ENCODE data around the gene BTBD9. TPM values are rescaled to one million over a fixed set of nuclear protein-coding genes. Genes with fewer than 3 reads are reported as not detected.
A peak's percentile ranks its signal among the peaks of the same experiment; 100 is the strongest.
"Not testable (repeated sequence)": the region's sequence is repeated elsewhere in the genome, so short reads cannot be mapped to it uniquely, and the experiment has no call there.

The BTBD9 gene
- total RNA-seq, 4 donors from 2014 or later, result 5.5 to 14.1 (median 6.3) TPM

GRCh38 chr6:38133932-38134703 lies 505.6 kb downstream of the BTBD9 start:
- Histone ChIP-seq H3K9me3 (no peaks in the 10 kb centered on the region), H3K27me3 (no peaks in the 10 kb centered on the region), H3K36me3 (no peaks in the 10 kb centered on the region), H3K4me1 (peaks cover 7 to 8% of the 10 kb centered on the region in 2 donors), H3K4me3 (no peak overlapping the region), H3K27ac (no peak overlapping the region)
- in situ Hi-C loops (cut with MboI; ENCODE audit: low sequenced_read_pairs in 4 of 4) (no loop called here), intact Hi-C loops (cut with DNase I; ENCODE audit: low total_unique reads) (no loop called here)
- no peak for DNase-seq
- ATAC-seq, result no peak
- TF ChIP-seq POLR2A (IDR thresholded peaks at IDR 0.05) (no peak), CTCF (IDR thresholded peaks at IDR 0.05 in 4 of 5, conservative IDR thresholded peaks at IDR 0.05 in 1 of 5) (no peak)

GRCh38 chr6:38131527-38131965 lies 508.2 kb downstream of the BTBD9 start:
- Histone ChIP-seq H3K36me3 (no peaks in the 10 kb centered on the region), H3K9me3 (no peaks in the 10 kb centered on the region), H3K27ac (no peak overlapping the region), H3K4me3 (no peak overlapping the region), H3K27me3 (no peaks in the 10 kb centered on the region), H3K4me1 (peaks cover 7 to 10% of the 10 kb centered on the region in 2 donors)
- in situ Hi-C loops (cut with MboI; ENCODE audit: low sequenced_read_pairs in 4 of 4), result no loop called here
- DNase-seq, result no peak
- intact Hi-C loops (cut with DNase I; ENCODE audit: low total_unique reads), result no loop called here
- TF ChIP-seq CTCF (IDR thresholded peaks at IDR 0.05 in 4 of 5, conservative IDR thresholded peaks at IDR 0.05 in 1 of 5) (no peak), POLR2A (IDR thresholded peaks at IDR 0.05) (no peak)
- no peak for ATAC-seq

- Histone ChIP-seq H3K9me3 (no peaks in the 10 kb centered on the region), H3K4me3 (no peak overlapping the region), H3K27me3 (no peaks in the 10 kb centered on the region), H3K36me3 (no peaks in the 10 kb centered on the region), H3K27ac (no peak overlapping the region), H3K4me1 (peaks cover 7 to 10% of the 10 kb centered on the region in 2 donors)
- no peak for TF ChIP-seq CTCF (IDR thresholded peaks at IDR 0.05 in 4 of 5, conservative IDR thresholded peaks at IDR 0.05 in 1 of 5)
- no peak for TF ChIP-seq POLR2A (IDR thresholded peaks at IDR 0.05)
- DNase-seq (no peak), ATAC-seq (peak; percentile 80 to 82)
- in situ Hi-C loops (cut with MboI; ENCODE audit: low sequenced_read_pairs in 4 of 4), result no loop called here
- intact Hi-C loops (cut with DNase I; ENCODE audit: low total_unique reads), result no loop called here
These were observed 512.4 kb downstream of the BTBD9 start for GRCh38 chr6:38127284-38127683.

GRCh38 chr6:38124224-38124926 lies 515.4 kb downstream of the BTBD9 start:
- H3K4me1 ChIP-seq; H3K36me3 ChIP-seq; H3K4me3 ChIP-seq; in situ Hi-C loops (cut with MboI; ENCODE audit: low sequenced_read_pairs in 4 of 4); DNase-seq; H3K9me3 ChIP-seq; ATAC-seq; H3K27me3 ChIP-seq; H3K27ac ChIP-seq; intact Hi-C loops (cut with DNase I; ENCODE audit: low total_unique reads): not testable (repeated sequence)

- ATAC-seq (no peak), DNase-seq (no peak)
- intact Hi-C loops (cut with DNase I; ENCODE audit: low total_unique reads), result no loop called here
- Histone ChIP-seq H3K36me3 (peaks cover 0 to 3% of the 10 kb centered on the region in 2 donors), H3K27ac (no peak overlapping the region), H3K27me3 (no peaks in the 10 kb centered on the region), H3K9me3 (no peaks in the 10 kb centered on the region), H3K4me1 (peaks cover 2 to 5% of the 10 kb centered on the region in 2 donors), H3K4me3 (no peak overlapping the region)
- TF ChIP-seq POLR2A (IDR thresholded peaks at IDR 0.05) (no peak), CTCF (IDR thresholded peaks at IDR 0.05 in 4 of 5, conservative IDR thresholded peaks at IDR 0.05 in 1 of 5) (no peak)
- in situ Hi-C loops (cut with MboI; ENCODE audit: low sequenced_read_pairs in 4 of 4), result no loop called here
These were observed 520.2 kb downstream of the BTBD9 start for GRCh38 chr6:38119516-38119915.
